CD4-positive, alpha-beta T cell treated with Interleukin-1 beta for 1 hour (primary cell): ENCODE results near the gene STARD10.
"Not testable (repeated sequence)": the region's sequence is repeated elsewhere in the genome, so short reads cannot be mapped to it uniquely, and the experiment has no call there.

Experiments used
- DNase-seq, 2 donors: peaks; one replicate each; pipeline ENCODE4 v3.0.0-alpha.2; 2020 to 2022

The STARD10 gene

GRCh38 chr11:72826191-72826941 is 32.5 kb upstream of the STARD10 start:
- DNase-seq, result no peak

DNA sequence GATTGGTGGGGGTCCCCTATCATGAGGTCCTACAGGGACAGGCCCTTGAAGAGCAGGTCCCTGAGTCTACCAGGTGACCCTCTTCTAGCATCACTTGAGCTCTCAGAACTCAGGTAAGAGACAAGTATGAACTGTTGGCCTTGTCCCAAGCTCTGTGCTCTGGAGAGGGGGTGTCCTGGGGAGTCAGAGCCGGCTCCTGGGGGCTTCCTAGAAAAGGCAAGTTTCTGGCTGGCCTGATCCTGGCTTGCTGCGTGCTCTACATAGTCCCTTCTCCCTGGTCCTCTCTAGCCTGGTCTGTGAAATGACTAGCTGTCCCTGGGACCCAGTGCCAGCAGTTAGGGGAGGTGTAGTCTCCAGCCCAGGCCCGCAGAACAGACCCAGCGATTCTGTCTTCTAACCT is 31.8 kb upstream of the STARD10 start:
- DNase-seq, result no peak

DNA sequence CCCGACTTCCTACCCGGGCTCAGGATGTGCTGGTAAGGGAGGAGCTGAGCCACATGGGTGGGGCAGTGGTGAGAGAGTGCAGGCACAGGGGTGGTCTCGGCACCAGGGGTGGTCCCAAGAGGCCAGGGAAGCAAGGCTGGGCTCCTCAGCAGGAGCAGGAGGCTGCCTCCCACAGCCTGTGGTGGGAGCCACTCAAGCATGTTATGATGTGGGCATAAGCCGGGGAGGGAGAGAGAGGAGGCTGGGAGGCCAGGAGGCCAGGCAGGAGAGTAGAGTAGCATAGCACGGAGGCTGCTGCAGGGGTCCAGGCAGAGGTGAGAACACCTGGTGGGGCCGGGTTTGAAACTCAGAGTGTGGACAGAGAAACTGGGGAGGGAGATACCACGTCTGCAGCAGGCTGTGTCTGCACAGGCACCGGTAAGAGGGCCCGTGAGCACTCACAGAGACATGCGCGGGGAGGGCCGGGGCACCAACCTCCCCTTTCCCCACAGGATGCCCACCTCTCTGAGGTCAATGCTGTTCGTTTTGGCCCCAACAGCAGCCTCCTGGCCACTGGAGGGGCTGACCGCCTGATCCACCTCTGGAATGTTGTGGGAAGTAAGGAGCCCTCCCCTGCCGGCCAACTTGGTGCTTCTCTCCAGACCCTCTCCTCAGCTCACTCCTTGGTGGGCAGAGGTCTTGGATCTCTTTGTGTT is 31.1 kb upstream of the STARD10 start:
- no peak for DNase-seq

- DNase-seq, result no peak
These were observed 30.2 kb upstream of the STARD10 start for GRCh38 chr11:72824020-72824419.

GRCh38 chr11:72823105-72823804 is 29.4 kb upstream of the STARD10 start:
- no peak for DNase-seq

GRCh38 chr11:72821920-72822799 is 28.3 kb upstream of the STARD10 start:
- peak; percentile 91 to 96 for DNase-seq

DNA sequence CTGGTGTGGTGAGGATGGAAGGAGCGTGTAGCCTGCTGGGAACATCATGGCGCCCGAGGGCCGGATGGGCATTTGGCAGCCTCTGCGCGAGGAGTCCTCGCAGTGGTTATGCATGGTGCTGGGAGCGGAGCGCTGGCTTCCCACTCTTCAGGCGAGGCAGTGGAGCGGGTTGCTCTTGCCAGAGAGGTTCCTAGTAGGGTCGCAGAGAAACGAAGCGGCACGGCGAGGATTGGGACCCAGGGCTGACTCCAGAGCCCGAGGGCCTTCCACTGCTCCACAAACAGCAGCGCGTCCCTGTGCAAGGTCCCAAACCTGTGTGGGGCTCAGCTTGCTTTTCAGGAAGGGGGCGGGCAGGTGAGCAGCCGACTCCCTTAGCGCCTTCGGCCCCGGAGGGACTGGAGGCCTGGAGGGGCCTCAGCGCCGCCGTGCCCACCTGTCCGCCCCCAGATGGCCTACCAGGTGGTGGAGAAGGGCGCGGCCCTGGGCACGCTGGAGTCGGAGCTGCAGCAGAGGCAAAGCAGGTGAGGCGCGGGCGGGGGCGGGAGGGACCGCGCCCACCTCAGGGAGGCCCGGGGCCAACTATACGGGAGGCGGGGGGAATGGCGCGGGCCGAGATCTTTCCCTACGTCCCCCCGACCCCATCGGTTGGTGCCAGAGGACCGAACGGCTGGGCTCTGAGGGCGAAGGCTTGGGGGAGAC is 27.5 kb upstream of the STARD10 start:
- DNase-seq, result no peak

- no peak for DNase-seq
These were observed 26.7 kb upstream of the STARD10 start for GRCh38 chr11:72820439-72821139.

- DNase-seq, result no peak
These were observed 25.1 kb upstream of the STARD10 start for GRCh38 chr11:72818971-72819370.

DNA sequence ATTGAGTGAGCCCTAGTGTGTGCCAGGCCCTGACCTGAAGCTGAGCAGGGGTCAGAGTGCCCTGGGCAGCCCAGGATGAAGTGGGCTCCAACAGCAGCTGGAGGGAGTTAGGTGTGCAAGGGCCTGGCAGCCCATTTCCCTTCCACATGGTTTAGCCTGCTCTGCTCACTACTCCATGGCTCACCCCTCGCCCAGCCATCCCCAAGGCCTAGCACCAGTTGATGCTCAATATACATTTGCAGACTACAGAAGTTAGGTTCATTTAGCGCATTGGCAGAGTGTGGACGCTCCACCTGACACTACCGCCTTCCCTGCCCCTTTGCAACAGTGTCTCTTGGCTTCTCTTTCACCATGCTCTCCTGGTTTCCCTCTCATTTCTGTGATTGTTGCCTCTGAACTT is 24.1 kb upstream of the STARD10 start:
- no peak for DNase-seq

DNA sequence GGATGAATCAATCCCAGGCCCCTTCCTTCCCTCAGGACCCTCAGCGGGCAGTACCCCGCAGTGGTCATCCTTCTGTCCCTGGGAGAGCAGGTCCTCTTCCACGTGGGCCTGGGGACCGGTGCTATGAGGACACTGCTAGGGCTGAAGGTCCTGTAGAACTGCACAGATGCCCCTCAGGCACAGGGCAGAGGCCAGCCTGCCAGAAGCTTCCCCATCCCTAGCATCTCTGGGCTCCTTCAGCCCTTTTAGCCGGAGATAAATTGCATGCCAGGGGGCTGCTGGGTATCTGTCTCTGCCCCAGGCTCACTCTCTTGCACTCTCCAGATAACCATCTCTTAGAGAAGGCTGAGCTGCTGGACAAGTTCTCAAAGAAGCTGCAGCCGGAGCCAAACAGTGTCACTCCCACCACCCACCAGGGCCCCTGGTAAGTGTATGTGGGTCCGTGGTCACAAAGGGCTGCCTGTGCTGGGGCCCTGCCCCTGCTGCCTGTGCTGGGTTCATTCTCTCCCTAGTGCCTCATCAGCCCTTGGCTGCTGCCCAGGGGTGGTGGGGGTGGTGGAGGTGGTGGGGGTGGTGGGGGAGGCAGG is 22.6 kb upstream of the STARD10 start:
- DNase-seq, result no peak

DNA sequence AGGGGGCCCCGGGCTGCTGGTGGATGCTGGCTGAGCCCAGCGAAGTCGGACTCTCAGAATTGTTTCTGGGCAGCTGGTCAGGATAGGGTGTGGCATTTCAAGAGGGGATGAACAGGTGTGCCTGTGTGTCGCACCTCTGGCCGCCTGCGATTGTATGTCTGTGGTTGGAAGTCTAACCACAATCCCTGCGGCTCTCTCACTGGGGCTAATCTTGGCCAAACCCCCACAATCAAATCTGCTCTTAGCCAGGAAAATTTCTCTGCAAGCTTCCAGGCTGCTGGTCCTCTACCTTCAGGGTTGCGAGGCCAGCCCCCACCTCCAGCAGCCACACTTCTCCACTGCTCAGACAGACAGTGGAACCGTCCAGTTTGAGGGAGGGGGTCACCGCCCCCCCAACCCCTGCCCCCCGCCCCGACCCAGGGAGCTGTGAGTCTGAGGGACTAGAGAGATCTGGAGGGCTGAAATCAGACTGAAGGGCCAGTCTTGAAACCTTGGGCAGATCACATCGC is 21.3 kb upstream of the STARD10 start:
- DNase-seq, result no peak

DNA sequence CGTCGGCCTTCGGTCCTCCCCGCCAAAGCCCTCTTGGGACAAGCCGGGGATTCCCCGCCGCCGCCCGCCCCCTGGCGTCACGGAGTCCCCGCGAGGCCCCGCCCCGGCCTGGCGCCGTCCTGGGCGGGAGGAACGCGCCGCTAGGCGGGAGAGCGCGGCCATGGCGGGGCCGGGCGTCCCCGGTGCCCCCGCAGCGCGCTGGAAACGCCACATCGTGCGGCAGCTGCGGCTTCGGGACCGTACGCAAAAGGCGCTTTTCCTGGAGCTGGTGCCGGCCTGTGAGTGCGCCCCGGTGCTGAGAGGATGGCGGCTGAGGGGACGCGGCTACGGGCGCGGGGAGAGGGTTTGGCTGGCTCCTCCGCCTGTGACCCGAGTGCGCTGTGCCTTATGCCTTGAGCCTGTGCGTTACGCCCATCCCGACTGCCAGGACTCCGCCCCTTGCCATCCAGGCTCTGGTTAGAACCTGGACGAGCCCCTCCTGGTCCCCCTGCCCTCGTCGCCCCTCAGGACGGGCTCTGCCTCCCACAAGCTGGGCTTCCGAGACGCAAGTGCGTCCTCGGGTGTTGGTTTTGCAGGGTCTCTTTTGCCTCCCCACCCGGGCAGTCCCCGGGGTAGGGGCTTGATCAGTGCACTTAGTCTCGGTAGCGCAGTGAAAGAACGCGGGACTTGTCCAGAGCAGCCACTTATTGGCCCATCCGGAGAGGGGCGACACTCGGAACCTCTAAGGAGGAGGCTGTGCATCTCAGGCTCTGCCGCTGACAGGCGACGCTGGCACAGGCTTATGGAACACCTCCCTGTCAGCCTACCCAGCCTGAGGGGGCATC is 20.7 kb upstream of the STARD10 start, which contains the start of gene ATG16L2:
TSS of gene ATG16L2 (plus strand) at position 126 of the 824 bp plus-strand sequence. CDS start at position 161, 35 bp downstream.
- peak; percentile 88 to 90 for DNase-seq

DNA sequence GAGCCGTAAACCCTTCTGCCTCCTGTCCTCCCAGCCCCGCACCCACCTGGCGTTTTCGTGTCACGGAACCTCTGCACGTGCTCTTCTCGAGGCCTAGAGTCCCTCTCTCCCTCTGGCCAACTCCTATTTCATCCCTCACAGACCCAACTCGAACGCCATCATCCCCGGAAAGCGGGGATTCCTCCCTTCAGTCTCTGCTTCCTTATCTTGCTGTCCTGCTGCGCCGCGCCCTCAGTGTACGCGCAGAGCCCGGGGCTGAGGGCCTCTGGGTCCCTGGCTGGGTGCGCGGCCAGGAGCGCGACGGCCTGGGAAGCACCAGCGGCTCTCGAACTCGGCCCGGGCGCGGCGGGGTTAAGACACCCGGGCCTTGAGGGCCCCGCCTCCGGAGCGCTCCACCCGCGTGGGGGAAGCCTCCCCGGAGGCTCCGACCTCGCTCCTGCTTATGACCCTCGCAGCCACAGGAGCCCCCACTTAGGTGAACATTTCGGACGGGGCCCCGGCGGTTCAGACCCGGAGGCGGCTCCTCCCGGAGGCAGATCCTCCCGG is 20.0 kb upstream of the STARD10 start:
- peak in 1 of 2 donors; percentile 84 for DNase-seq

DNA sequence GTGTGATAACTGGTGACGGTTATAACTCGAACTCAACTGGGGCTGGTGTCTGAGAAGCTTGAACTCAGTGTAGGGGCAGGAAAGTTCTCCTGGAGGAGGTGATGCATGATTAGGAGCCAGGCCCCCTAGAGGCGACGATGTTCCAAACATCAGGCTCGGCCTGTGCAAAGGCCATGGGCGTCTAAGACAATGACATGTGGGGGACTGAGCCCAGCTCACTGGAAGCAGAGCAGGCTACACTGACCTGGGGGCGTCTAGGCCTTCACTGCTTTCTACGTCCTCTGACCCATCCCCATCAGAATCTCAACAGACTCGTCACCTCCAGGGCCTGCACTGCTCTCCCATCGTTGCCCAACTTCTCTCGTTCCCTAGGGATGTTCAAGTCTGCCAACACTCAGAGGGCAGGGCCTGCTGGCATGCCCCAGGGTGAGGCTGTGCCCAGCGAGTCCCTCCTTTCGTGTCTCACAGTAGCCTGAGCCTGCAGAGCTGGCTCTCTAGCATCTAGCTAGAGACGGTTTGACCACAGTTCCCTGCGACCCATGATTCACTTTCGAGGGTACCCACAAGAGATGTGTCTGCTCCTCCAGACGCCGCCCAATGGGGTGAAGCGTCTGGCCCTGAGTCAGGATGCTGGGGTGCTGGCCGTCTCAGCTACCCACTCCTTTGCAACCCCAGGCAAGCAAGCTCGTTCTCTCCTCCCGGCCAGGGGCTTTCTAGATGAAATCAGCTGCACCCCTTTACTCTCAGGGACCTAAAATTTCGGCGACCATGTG is 19.3 kb upstream of the STARD10 start:
- DNase-seq, result peak; percentile 74 to 78

DNA sequence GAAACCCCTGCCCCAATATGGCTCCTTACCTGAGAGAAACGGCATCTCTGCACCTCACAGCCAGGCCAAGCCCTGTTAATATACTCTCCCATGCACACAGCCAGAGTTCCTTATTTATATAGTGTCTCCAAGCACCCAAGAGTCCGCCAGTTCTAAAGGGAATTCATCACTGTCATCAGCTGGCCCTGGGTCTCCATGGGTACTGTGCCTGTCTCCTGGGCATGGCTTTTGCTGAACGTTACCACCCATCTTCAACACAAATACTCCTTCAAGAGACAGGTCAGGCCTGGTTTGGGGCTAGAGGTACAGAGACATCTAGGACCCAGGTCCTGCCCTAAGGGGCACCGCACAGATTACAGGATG is 18.7 kb upstream of the STARD10 start:
- no peak for DNase-seq

DNA sequence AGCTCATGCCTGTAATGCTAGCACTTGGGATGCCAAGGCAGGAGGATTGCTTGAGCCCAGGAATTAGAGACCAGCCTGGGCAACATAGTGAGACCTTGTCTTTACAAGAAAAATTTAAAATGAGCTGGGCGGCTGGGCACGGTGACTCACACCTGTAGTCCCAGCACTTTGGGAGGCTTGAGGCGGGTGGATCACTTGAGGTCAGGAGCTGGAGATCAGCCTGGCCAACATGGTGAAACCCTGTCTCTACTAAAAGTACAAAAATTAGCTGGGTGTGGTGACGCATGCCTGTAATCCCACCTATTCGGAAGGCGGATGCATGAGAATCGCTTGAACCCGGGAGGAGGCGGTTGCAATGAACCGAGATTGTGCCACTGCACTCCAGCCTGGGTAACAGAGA is 17.8 kb upstream of the STARD10 start:
- DNase-seq, result not testable (repeated sequence)

DNA sequence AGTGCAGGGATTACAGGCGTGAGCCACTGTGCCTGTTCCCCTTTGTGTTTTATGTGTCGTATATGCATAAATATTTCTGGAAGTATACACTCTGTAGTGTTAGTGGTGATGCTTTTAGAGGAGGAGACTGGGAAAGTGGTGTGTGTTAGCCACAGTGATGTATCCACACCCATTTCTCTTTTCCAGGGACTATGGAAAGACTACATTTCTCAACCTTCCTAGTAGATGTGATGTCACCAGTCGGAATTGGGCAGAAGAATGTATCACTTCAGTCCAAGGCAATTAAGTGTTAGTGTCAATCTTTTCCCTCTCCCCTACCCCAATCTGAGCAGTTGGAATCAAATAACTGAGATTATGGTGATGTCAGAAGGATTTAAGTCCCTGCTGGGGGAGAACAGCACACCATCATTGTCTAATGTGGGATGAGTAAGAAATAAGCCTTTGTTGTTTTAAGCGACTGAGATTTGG is 14.5 kb upstream of the STARD10 start:
- no peak for DNase-seq

DNA sequence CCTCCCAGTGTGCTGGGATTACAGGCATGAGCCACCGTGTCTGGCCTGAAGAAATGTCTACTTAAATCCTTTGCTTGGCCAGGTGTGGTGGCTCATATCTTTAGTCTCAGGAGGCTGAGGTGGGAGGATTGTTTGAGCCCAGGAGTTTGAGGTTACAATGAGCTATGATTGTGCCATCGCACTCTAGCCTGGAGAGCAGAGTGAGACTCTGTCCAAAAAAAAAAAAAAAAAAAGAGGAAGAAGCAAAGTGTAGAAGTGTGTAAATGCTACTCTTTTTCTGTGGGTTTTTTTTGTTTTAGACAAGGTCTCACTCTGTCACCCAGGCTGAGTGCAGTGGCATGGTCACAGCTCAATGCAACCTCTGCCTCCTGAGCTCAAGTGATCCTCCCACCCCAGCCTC is 13.9 kb upstream of the STARD10 start:
- no peak for DNase-seq
